UCSD-AML1 (cell line): ENCODE data around the gene BACE1-AS.
"Not testable (repeated sequence)": the region's sequence is repeated elsewhere in the genome, so short reads cannot be mapped to it uniquely, and the experiment has no call there.

Source experiments
- DNase-seq: peaks from one replicate; lab custom pipeline; 2025; ENCODE audit not compliant: unreplicated experiment; lab: John Stamatoyannopoulos, UW

The BACE1-AS gene

DNA sequence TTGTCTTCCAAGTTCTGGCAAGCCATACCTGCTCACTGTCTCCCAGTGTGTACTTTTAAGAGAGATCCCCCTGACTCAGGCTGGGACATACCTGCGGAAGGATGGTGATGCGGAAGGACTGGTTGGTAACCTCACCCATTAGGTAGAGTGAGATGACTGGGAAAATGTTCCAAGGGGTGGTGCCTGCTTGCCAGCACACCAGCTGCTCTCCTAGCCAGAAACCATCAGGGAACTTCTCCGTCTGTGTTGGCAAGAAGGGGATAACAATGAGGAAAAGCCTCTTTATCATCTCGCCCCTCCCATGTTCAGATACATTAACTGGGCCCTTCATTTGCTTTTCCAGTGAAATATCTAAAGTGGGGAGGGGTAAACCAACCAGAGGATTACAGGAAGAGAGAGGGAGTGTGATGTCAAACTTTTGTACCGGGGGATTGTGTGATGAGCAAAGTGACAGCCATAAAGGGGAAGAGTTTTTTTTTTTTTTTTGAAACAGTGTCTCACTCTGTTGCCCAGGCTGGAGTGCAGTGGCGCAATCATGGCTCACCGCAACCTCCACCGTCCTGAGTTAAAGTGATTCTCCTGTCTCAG is at the start of gene BACE1-AS:
BACE1-AS (plus strand) TSS at position 538 of the 588 bp plus-strand sequence.
- DNase-seq = no peak

DNA sequence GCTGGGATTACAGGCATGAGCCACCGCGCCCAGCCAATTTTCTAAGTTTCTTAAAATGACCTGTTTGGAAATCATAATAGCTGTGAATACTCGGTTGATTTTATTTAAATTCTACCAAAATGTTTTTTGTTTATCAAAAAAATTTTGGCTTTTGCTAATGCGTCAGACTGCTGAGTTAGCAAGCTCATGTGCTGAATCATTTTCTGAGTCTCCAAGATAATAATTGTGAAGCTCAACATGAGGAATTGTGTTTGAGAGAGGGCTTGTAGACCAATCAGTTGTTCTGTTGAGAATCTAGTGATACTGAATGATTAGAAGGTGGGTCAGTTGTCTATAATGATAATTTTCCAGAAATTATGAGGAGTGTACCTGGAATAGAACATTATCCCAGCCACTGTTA is 42.8 kb upstream of the BACE1-AS start:
- no peak for DNase-seq

DNA sequence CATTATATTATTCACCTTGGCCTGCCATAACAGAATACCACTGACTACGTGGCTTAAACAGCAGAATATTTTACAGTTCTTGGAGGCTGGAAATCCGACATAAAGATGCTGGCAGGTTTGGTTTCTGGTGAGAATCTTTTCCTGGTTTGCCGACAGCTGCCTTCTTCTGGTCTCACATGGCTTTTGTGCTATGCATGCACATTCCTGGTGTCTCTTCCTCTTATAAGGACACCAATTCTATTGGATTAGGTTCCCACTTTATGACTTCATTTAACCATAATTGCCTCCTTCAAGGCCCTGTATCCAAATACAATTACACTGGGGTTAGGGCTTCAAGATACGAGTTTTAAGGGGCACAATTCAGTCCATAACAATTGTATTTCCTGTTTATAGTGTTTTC is 41.6 kb upstream of the BACE1-AS start:
- DNase-seq = no peak

DNA sequence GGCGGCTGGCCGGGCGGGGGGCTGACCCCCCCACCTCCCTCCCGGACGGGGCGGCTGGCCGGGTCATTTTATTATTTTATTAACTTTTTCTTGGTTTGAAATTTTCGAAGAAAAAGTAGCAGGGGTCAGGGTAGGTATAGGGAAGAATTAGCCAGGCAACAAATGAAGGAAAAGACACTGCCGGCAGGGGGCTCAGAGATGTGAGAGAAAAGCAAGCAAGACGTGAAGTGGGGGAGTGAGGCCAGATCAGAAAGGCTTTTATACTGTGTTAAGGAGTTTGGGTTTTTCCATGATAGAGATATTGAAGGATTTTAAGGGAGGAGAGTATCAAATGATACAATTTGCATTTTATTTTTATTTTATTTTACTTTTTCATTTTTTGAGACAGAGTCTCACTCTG is 39.6 kb upstream of the BACE1-AS start:
- DNase-seq = no peak

DNA sequence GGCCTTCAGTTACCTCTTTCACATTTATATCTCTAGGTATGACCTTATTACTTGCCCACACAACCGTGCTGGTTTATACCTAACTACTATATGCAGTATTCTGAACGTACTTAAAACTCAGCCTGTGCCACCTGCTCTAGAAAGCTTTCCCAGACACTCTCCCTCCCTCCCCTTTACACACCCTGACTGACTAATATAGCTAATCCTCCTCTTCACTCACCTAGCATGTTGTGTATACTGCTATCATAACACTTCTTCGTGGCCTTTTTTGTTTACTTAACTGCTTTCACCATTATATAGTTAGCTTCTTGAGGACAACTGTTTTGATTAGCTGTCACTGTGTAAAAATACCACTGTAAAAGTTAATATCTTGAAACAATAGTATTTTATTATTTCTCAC is 35.2 kb upstream of the BACE1-AS start:
- DNase-seq = no peak

DNA sequence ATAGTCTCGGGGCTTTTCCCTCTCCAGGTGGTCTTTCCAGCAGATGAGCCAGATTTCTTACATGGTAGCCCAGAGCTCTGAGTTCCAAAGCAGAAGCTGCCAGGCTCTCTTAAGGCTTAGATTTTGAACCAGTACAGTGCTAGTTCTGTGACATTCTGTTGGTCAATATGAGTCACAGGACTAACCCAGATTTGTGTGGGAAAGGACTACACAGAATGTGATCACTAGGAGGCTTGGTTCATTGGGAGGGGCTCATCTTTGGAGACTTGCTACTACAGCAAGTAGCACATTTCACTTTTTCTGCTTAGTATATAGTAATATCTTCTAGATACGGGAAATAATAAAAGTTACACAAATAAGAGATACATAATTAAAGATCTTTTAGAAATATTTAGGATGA is 34.6 kb upstream of the BACE1-AS start:
- no peak for DNase-seq

DNA sequence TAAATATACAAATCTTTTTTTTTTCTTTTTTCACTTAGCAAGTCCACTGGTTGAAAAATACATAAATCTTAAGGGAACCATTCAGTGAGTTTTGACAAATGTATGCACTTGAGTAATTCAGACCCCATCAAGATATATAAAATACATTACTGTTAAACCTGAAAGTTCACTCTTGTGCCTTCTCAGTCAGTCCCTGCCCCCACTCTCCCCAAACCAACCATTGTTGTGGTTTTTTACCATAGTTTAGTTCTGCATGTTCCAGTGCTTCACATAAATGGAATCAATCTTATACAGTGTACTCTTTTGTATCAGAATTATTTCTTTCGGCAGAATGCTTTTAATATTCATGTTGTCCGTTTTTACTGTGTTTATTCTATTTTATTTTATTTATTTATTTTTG is 32.6 kb upstream of the BACE1-AS start:
- DNase-seq = no peak

DNA sequence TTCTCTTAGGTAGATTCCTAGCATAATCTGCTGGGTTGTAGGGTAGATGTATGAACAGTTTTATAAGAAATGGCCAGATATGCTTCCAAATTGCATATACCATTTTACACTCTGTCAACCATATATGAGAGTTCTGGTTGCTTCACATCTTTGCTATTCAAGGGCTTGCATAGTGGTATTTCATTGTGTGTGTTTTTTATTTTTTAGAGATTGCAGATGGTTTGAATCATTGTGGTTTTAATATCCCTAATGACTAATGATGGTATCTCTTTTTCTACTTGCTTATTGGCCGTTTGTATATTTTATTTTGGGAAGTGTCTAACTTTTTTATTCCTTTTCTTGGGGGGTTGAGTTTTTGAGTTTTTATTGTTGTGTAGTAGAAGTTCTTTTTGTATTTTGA is 31.7 kb upstream of the BACE1-AS start:
- DNase-seq = no peak

DNA sequence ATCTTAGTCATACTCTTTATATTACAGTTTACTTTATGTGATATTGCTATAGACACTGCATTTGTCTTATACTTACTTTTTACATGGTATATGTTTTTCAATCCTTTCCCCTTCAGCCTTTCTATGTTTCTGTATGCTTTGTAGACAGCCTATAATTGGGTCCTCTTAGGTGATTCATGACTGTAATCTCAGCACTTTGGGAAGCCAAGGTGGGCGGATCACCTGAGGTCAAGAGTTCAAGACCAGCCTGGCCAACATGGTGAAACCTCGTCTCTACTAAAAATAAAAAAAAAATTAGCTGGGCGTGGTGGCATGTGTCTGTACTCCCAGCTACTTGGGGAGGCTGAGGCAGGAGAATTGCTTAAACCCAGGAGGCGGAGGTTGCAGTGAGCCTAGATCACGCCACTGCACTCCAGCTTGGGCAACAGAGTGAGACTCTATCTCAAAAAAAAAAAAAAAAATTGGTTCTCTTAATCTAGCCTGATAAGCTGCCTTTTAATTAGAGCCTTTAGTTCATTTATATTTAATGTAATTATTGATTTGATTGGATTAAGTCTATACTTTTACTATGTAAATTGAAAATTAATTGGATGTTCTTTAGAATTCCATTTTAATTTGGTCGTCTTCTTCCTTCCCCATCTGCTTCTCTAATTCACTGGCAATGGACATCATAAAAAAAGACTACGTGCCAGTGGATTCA is 26.4 kb upstream of the BACE1-AS start:
- DNase-seq = not testable (repeated sequence)

DNA sequence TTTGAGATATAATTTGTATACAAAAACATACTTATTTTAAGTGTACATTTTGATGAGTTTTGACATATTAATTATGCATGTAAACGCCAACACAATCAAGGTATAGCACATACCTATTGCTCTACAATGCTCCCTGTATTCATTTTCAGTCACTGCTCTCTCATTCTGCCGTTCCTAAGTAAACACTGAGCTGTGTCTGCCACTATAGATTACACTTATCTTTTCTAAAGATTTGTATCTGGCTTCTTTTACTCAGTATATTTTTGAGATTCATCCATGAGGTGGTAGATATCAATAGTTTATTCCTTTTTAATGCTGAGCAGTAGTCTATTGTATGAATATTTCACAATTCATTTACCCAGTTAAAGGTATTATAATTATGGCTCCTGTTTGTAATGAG is 25.4 kb upstream of the BACE1-AS start:
- DNase-seq = no peak

DNA sequence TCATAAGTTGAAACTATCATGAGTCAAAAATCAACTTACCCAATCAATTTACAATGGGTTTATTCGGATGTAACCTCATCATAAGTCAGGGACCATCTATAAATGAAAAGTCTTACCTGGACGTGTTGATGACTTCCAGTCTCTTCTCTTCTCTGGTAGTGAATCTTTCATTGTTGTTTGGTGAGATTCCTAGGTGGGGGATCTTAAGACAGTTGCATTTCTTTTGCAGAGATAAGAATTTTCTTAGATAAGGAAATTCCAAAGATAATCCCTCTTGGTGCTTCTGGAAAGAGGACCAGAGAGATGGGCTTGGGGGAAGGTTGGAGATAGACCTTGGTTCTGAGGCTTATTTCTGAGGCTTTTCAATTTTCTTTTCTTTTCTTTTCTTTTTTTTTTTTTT is 21.3 kb upstream of the BACE1-AS start:
- DNase-seq = no peak

DNA sequence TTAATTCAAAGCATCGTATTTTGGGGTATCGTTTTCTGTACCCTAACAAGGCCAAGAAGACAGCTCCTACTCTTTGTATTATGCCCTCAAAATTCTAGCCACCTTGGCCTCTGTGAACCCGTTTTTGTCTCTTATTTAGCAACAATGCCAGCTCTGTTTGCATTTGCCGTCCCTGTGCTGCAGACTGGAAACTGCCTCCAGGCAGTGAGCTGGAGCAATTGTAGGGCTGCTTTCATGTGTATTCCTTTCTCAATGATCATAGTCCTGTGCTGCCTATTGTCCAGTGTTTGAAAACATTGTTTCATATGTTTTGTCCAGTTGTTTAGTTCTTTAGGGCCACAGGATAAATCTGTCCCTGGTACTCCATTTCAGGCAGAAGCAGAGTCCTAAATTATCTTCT is 19.9 kb upstream of the BACE1-AS start:
- DNase-seq = no peak

DNA sequence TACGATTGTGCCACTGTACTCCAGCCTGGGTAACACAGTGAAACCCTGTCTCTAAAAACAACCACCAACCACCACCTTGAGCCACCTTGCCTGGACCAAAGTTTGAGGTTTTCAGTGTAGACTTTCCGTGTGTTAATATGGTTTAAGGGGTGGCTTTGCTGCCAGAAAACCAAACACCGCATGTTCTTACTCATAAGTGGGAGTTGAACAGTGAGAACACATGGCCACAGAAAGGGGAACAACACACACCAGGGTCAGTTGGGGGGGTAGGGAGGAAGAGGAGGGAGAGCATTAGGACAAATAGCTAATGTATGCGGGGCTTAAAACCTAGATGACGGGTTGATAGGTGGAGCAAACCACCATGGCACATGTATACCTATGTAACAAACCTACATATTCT is 19.0 kb upstream of the BACE1-AS start:
- DNase-seq = not testable (repeated sequence)

DNA sequence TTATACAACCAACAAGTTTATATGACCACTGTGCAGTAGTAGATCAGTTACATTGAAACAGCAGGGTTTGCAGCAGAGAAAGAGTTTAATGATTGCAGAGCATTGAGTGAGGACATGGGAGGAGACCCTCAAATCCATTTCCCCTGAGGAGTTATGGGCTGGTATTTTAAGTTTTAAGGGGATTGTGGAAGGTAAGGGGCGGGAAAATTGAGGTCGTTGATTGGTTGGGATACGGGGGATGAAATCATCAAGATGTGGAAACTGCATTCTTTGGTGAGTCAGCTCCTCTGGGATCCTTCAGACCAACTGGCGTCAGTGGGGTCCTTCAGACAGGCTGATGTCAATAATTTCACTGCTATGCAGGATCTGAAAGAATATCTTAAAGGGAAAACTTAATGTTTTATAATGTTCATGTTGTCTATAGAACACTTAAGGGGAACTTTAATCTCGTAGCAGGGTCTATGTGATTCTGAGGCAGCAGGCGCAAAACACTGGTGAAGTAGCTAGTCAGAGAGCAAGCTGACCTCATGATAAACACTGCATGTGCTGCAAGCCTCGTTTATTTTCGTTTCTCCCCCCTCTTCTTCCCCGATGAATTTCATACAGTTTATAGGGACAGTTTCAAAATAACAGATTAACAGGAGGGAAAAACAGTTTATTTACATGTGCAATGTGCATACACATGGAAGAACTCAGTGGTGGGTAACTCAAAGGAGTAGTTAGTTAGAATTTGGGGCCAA is 17.4 kb upstream of the BACE1-AS start:
- DNase-seq = no peak

DNA sequence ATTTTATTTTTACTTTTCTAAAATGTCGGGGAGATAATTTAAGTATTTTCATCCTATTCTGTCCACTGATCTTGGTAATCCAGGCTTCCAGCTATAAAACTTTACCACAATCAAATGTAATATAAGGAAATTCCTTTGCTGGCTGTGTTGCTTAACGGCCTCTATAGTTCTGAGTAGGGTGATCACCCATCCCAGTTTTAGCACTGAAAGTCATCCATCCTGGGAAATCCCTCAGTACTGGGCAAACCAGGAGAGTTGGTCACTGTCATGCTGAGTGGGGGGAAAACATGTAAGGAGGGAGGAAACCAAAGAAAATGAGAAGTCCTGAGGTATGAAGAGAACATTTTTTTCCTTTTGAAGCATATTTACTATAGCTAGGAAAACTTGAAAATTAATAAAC is 12.8 kb upstream of the BACE1-AS start:
- no peak for DNase-seq

DNA sequence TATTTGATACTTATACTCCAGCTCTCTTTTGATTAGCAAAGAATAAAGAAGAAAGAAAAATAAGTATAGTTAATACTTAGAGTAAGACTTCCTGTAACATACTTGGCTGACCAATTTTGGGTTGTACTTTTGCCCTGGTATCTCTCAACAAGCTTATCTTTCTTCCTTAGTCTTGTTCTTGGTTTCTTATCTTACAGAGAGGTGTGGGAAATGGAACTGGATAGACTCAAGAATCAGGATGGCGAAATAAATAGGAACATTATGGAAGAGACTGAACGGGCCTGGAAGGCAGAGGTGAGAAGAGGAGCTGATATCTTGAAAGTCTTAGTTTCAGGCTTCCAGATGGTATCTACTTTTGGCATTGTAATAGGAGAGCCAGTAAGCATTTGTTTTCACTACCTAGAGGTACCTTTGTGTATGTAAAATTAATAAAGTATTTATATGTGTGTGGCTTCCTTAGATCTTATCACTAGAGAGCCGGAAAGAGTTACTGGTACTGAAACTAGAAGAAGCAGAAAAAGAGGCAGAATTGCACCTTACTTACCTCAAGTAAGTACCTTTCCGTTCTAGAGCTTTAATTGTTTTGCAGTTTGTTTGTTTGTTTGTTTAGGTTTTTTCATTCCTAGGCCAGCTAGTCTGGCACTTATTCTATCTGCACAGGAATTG is 11.3 kb upstream of the BACE1-AS start:
- DNase-seq = no peak

DNA sequence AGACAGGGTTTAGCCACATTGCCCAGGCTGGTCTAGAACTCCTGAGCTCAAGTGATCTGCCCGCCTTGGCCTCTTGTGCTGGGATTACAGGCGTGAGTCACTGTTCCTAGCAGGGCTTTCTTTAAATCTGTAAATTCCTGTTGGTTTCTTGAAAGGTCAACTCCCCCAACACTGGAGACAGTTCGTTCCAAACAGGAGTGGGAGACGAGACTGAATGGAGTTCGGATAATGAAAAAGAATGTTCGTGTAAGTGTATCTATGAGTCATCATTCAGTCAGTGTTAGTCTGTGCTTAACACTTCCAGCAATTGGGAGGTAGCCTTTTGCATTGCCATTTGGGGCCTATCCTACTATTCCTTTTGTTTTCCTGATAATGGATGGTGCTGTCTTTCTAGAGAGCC is 10.0 kb upstream of the BACE1-AS start:
- DNase-seq = no peak

DNA sequence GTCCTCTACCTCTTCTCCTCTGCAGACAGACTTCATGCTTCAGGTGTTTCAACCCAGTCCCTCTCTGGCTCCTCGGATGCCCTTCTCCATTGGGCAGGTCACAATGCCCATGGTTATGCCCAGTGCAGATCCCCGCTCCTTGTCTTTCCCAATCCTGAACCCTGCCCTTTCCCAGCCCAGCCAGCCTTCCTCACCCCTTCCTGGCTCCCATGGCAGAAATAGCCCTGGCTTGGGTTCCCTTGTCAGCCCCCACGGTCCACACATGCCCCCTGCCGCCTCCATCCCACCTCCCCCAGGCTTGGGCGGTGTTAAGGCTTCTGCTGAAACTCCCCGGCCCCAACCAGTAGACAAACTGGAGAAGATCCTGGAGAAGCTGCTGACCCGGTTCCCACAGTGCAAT is 9.3 kb upstream of the BACE1-AS start:
- no peak for DNase-seq

DNA sequence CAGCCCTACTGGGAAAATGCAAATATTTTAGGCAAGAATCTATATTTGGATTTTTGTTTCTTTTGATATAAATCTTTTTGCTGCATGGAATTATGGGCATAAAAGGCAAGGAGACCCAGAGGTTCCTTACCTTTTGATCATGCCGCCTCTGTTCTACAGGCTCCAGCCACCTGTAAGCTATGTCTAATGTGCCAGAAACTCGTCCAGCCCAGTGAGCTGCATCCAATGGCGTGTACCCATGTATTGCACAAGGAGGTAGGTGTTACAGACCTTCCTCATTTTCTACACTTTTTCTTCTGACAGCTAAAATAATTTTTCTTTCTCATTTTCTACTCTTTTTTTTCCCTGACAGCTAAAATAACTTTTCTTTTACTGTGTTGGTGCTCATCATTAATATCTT is 8.2 kb upstream of the BACE1-AS start:
- DNase-seq = no peak

DNA sequence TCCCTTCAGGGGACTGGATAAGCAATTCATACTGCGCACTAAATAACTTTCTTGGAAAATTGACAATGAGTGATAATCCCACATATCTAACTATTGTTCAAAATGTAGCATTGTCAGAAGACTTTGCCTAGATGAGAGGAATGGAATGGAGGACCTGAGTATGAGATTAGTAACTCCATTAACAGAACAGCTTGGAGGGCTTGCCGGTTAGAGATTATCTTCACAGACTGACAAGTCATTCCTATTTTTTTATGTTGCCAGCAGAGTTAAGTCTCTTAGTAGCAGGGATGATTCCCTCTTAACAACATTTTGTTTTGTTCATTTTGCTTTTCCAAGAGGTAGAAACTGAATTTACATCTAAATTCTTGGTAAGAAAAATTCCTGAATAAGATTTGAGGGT is 7.1 kb upstream of the BACE1-AS start:
- DNase-seq = no peak

DNA sequence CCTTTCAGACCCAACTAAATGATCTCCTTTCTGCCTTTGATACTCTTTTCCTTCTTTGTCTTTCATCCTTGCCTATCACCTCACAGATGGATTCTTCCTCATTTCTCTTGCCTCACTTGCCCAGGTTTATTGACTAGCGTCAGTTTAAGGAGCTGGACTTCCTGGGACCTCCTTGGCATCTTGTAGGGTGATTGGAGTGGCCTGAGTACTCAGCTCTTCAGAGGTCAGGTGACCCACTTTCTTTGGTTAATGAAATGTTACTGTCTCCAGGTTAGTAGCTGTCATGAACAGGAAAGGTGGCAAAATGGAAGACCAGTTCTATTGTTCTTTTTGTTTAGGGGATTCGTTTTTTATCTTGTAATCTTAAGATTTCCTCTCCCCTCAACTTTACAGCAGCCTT is 4.6 kb upstream of the BACE1-AS start:
- DNase-seq = no peak

DNA sequence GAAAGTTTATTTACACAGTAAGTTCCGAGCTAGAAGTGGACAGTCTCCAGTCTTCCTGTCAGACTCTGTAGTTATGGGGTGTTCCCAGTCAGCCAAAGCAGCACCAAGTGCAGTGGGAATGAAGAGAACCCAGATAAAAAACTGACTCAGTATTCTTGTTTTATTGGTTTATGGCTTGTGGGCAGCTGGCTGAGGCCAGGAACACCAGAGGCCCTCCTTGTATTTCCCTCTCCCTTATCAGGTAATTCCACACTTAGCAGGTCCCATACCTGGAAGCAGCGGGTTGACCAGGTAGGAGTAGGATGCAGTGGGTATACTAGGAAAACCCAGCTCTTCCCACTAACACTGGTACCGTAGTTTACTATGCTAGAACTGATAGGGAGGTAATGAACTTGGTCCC is 3.5 kb upstream of the BACE1-AS start:
- DNase-seq = no peak
